ENCODE measurements around the gene UMODL1.

DNA sequence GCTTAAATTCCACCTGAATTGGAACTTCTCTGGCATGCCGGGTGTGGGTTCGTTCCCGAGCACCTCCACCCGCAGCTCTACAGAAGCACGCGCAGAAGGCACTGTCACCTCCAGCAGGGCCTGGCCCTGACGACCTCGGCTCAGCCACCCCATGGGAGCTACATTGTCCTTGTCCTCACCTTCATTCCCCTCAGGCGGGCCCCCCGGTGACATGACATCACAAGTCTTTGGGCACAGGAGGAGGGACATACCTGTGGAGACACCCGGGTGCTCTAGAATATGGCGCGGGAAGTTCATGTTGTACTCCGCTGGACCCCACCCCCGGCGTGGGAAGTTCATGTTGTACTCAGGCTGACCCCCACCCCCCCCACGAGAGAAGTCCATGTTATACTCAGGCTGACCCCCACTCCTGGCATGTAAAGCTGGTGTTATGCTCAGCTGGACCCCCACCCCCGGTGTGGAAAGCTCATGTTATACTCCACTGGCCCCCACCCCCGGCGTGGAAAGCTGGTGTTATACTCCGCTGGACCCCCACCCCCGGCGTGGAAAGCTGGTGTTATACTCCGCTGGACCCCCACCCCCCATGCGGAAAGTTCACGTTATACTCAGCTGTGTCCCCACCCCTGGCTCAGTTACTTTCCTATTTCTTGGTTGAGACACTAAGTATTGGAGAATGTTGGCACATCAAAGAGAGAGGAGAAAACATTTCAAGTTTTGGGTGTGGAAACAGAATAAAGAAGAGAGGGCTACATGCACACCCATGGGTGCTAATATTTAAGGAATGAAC lies 37.6 kb downstream of the UMODL1 start:
- TF ChIP-seq GATA2 (IDR thresholded peaks at IDR 0.05; ENCODE audit: insufficient read depth, insufficient read length, low read depth, low read length) (no peak), MYC (IDR thresholded peaks at IDR 0.05; ENCODE audit: low read depth, low read length) (no peak), POLR2A (IDR thresholded peaks at IDR 0.05; ENCODE audit: low read depth, low read length) (no peak), EZH2 (IDR thresholded peaks at IDR 0.05; ENCODE audit: borderline replicate concordance, low read depth, low read length, severe bottlenecking) (no peak), JUN (IDR thresholded peaks at IDR 0.05; ENCODE audit: borderline replicate concordance, insufficient read depth, insufficient read length, low read depth) (no peak), POLR2AphosphoS5 (IDR thresholded peaks at IDR 0.05; ENCODE audit: insufficient read depth, low read depth, low read length) (no peak)
- TF ChIP-seq, protein P1, sequence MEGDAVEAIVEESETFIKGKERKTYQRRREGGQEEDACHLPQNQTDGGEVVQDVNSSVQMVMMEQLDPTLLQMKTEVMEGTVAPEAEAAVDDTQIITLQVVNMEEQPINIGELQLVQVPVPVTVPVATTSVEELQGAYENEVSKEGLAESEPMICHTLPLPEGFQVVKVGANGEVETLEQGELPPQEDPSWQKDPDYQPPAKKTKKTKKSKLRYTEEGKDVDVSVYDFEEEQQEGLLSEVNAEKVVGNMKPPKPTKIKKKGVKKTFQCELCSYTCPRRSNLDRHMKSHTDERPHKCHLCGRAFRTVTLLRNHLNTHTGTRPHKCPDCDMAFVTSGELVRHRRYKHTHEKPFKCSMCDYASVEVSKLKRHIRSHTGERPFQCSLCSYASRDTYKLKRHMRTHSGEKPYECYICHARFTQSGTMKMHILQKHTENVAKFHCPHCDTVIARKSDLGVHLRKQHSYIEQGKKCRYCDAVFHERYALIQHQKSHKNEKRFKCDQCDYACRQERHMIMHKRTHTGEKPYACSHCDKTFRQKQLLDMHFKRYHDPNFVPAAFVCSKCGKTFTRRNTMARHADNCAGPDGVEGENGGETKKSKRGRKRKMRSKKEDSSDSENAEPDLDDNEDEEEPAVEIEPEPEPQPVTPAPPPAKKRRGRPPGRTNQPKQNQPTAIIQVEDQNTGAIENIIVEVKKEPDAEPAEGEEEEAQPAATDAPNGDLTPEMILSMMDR (IDR thresholded peaks at IDR 0.05; ENCODE audit: extremely low read depth in 1 of 2, insufficient read depth in 1 of 2, low read depth in 1 of 2, low read length in 2 of 2), result no peak

Data from endothelial cell of umbilical vein (primary cell).